Measurements from ENCODE around the gene C1orf87. TPM values are rescaled to one million over a fixed set of nuclear protein-coding genes. Genes with fewer than 3 reads are reported as not detected.

The C1orf87 gene, protein sequence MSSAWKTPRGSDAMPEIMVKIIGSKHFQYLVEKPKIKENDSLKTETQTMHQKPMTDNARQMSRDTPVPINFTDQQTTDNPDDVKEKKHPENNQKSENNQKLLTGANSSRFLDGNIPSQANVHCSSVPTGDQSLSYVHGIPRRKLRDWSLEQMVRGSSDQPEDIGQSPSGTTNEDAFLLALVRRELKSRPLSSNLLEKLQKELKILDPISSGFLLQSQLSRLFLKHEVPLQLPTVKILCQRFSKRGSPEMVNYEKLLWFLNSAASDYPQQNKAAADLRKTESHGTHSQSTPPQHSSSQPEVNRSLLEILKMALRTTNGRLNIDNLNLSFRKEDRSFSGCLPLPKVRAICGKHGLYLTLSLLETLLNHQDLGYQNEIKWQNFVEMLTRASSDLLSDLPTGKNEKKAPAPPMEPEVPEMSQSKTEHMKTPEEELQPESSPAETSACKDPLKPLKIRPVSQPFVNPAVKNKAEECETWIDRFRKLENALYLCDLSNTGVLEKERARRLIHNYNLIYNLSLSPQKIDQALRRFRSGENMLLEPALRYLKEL
- not detected for polyA plus RNA-seq (2013, experiment 1 of 2; ENCODE audit: insufficient read length)
- polyA plus RNA-seq (2013, experiment 2 of 2; ENCODE audit: insufficient read length): not detected

GRCh38 chr1:60073605-60074278 lies at the start of gene C1orf87:
Gene C1orf87, minus strand, starts transcription at chr1:60073770. Its CDS starts 1,127 bp downstream, at chr1:60072643.
- DNase-seq: no peak

DNA sequence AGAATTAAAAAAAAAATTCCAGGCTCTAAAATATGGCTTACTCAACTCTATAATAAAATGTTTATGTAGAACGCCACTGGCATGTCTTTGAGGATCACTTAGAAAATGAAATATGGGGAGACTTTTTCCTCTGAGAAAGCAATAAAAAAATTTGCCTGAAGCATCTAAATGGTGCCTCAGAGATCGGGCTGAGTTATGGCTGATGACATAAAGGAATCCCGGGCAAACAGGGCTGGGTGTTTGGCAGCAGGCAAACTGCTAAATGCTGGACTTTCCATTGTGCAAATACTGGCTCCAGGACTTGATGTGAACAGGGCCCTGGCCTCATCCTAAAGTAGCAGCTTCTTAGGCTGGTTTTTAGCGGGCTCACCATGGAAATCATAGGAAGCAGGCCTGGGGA lies 44.5 kb upstream of the C1orf87 start:
- peak; percentile 57 for DNase-seq

GRCh38 chr1:60114745-60115318 lies 41.3 kb upstream of the C1orf87 start:
- DNase-seq: no peak

DNA sequence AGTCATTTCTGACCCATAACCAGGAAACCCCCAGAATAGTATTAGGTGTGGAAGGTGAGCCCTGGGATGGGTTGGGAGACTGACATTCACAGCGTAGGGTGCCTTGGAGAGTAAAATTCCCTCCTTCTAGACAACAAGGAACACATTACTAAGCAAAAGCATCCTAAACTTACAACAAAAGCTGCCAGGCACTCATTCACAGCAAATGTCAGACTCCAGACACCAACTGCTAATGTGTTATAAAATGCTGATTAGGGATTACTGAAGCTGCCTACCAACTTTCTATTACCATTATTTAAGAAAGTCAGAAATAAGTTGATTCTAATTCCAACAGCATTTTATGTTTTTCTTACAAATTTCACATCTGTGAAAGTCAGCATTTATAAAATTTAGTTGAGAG lies 40.0 kb upstream of the C1orf87 start:
- no peak for DNase-seq

GRCh38 chr1:60113028-60113427 lies 39.5 kb upstream of the C1orf87 start:
- no peak for DNase-seq

GRCh38 chr1:60111716-60112115 lies 38.1 kb upstream of the C1orf87 start:
- DNase-seq: no peak

- DNase-seq: no peak
Observed at GRCh38 chr1:60111118-60111517, 37.5 kb upstream of the C1orf87 start.

DNA sequence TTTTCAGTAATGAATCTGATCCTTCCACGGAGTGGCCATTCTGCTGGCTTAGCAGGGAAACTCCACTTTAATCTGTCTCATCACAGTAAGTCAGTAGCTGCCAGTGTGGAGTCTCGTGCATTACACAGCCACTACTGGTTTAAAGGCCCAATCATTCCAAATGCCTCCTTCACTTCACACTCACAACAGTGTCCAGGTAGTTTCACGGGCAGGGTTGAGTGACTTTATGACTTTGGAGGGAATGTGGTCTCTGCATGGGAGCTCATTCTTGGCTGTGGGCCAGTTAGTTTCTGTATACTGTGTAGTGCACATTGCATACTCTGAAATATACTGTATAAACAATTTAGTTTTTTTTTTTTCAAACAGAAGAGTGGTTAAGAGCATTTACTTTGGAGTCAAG lies 34.6 kb upstream of the C1orf87 start:
- DNase-seq: peak; percentile 26

DNA sequence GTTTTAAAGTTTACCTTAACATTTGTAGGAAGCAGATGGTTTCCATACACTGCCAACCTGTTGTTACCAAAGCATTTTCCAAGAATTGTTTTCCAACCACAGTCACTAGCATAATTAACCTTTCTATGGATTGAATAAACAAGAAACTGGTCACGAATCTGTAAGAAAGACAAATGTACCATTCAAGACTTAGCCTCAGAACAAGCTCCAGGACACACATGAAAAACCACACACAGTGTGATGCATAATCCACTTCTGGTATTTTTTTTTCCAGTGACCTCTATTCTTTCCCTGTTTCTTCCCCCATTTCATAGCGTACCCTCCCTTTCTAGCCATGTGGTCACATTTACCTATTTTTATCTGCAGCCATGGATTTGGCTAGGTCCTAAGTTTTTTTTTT lies 29.6 kb upstream of the C1orf87 start:
- DNase-seq: no peak

GRCh38 chr1:60102267-60103061 lies 28.9 kb upstream of the C1orf87 start:
- no peak for DNase-seq

DNA sequence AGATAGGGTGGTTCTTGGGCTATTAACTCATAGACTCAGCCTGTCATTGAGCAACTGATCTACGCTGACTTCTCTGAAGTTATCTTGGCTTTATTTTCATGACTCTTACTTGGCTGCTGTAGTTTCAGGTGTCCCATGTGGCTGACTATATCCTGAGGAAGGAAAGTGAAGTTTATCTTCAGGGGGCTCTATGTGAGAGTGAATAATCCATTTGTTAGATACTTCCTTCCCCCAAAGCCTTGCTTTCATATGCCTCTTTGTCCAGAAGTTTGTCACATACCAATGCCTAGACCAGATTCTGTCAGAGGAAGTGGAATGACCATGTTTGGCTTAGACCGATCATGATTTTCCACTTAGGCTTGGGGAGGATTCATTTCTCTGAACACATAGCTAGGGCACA lies 27.9 kb upstream of the C1orf87 start:
- no peak for DNase-seq

GRCh38 chr1:60091195-60091715 lies 17.7 kb upstream of the C1orf87 start:
- no peak for DNase-seq

- no peak for DNase-seq
Observed at GRCh38 chr1:60090655-60091054, 17.1 kb upstream of the C1orf87 start.

- DNase-seq: no peak
Observed at GRCh38 chr1:60088620-60089155, 15.1 kb upstream of the C1orf87 start.

DNA sequence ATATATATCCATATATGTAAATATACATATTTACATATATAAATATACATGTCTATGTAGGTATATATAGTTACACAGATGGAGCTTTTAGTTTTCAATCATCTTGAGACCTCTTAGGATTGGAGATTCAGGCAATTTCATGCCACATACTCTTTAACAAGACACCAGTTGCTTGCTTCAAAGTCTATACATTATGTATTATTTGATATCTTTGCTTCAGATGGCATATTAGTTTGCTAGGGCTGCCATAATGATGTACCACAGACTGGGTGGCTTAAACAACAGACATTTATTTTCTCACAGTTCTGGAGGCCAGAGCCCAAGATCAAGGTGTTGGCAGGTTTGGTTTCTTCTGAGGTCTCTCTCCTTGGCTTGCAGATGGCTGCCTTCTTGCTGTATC lies 14.1 kb upstream of the C1orf87 start:
- no peak for DNase-seq

GRCh38 chr1:60078182-60078581 lies 4.6 kb upstream of the C1orf87 start:
- DNase-seq: peak; percentile 83

- peak; percentile 56 for DNase-seq
Observed at GRCh38 chr1:60071296-60071695, 2.3 kb downstream of the C1orf87 start.

GRCh38 chr1:60069691-60070090 lies 3.9 kb downstream of the C1orf87 start:
- peak; percentile 13 for DNase-seq

DNA sequence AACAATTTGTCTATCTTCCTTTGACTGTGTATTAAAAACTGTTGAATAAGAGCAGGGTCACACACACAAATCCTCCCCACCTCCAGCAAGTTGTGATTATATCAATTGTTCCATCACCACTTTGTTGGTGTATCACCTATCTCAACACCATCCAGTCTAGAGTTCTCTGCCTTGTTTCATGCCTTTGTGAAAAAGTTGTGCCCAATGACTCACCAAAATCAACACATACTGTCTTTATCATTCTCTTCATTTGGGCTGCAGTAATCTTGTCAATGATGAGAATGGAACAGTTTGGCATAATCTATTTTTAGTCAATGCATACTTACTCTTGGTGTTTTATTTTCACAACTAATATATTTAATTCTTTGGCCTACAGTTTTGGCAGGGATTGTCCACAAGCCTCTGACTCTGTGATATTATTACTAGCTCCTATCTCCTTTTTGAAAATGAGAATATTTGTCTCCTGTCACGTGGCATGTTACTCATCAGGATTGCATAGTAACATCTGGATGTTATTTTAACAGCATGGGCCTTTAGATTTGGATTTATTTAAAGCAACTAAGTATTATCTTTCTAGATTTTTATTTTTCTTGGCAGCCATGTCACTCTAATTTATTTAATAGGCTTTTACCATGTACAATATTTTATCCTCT lies 5.1 kb downstream of the C1orf87 start:
- DNase-seq: peak; percentile 92

DNA sequence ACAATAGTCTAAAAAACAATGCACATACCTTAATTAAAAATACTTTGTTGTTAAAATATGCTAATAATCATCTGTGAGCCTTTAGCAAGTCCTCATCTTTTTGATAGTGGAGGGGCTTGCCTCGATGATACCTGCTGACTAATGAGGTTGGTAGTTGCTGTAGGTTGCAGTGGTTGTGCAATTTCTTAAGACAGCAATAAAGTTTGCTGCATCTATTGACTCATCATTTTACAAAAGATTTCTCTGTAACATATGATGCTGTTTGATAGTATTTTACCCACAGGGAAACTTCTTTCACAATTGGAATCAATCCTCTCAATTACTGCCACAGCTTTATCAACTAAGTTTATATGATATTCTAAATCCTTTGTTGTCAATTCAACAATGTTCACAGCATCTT lies 7.6 kb downstream of the C1orf87 start:
- peak; percentile 37 for DNase-seq

DNA sequence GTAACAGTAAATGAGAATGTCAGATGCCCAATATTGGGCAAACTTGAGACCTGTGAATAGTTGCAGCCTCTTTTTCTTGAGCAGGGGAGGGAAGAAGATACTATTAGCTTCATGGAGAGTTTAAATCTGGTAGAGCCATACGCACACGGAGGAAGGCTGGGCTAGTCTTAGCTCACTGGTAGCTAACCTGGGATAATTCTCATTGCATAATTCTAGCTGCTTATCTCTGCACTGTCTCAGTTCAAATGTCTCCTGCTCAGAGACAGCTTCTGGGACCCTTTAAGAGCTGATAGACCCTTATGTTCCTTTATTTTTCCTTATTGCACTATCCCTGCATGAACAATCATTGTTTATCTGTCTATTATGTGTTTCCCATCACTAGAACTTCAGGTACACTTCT lies 8.4 kb downstream of the C1orf87 start:
- DNase-seq: no peak
